Common myeloid progenitor, CD34-positive (primary cell): ENCODE data around the gene CERS3. TPM values are rescaled to one million over a fixed set of nuclear protein-coding genes. Genes with fewer than 3 reads are reported as not detected.

Experiments
- CTCF ChIA-PET: fragments of 350-600 bp; sonication (Branson Sonifier 250); formaldehyde crosslinking; loops from one replicate; lab custom pipeline; 2021; ENCODE audit warnings: antibody characterized with exemption; lab: Charles Lee
- POLR2A ChIA-PET: fragments of 350-600 bp; sonication (Branson Sonifier 250); formaldehyde crosslinking; loops from one replicate; lab custom pipeline; 2021; ENCODE audit warnings: antibody characterized with exemption; lab: Charles Lee
- DNase-seq, 3 donors: peaks; one replicate each; pipeline versions ENCODE4 v3.0.0 to v3.0.0-alpha.2; 2013
- H3K27ac ChIP-seq, 2 experiments: 1 replicate in 1 of 2; 2 replicates in 1 of 2; pipeline ENCODE4 v1.7.0; 2013; ENCODE audit warnings: inconsistent platforms in 2 of 2, low read length in 2 of 2, mild to moderate bottlenecking in 2 of 2, low read depth in 1 of 2, moderate library complexity in 1 of 2; ENCODE audit not compliant: severe bottlenecking in 2 of 2, insufficient read depth in 1 of 2, poor library complexity in 1 of 2
- H3K27me3 ChIP-seq, 5 experiments: replicated peaks in 2 of 5; 1 replicate in 3 of 5; 2 replicates in 2 of 5; pipeline versions ENCODE4 v1.6.1 to v1.7.0; 2013; ENCODE audit warnings: low read length in 4 of 5, mild to moderate bottlenecking in 2 of 5, moderate library complexity in 2 of 5, inconsistent platforms in 1 of 5; ENCODE audit not compliant: insufficient read depth in 5 of 5, control insufficient read depth in 4 of 5
- H3K36me3 ChIP-seq, 4 experiments: 1 replicate in 2 of 4; 2 replicates in 2 of 4; pipeline versions ENCODE4 v1.6.1 to v1.7.0; 2013; ENCODE audit warnings: low read length in 3 of 4, control low read depth in 1 of 4, mild to moderate bottlenecking in 1 of 4; ENCODE audit not compliant: control insufficient read depth in 4 of 4, insufficient read depth in 4 of 4
- H3K4me1 ChIP-seq, 4 experiments: 1 replicate in 3 of 4; 2 replicates in 1 of 4; pipeline versions ENCODE4 v1.6.1 to v1.7.1; 2013; ENCODE audit warnings: low read length in 3 of 4, mild to moderate bottlenecking in 3 of 4, control low read depth in 1 of 4, inconsistent platforms in 1 of 4, moderate library complexity in 1 of 4; ENCODE audit not compliant: control insufficient read depth in 4 of 4, insufficient read depth in 4 of 4; ENCODE audit errors: control extremely low read depth in 1 of 4
- H3K4me3 ChIP-seq, 7 experiments: 1 replicate in 4 of 7; 2 replicates in 3 of 7; pipeline versions ENCODE4 v1.5.1 to v1.7.0; 2013; ENCODE audit warnings: mild to moderate bottlenecking in 7 of 7, low read length in 6 of 7, moderate library complexity in 6 of 7, inconsistent platforms in 2 of 7, low read depth in 2 of 7, control low read depth in 1 of 7; ENCODE audit not compliant: insufficient read depth in 4 of 7, control insufficient read depth in 1 of 7; ENCODE audit errors: extremely low read depth in 1 of 7
- H3K9me3 ChIP-seq, 5 experiments: 1 replicate in 4 of 5; 2 replicates in 1 of 5; pipeline versions ENCODE4 v1.6.1 to v1.7.1; 2013; ENCODE audit warnings: low read length in 4 of 5, mild to moderate bottlenecking in 2 of 5, inconsistent platforms in 1 of 5, low read depth in 1 of 5, moderate library complexity in 1 of 5; ENCODE audit not compliant: control insufficient read depth in 4 of 5, insufficient read depth in 2 of 5; ENCODE audit errors: control extremely low read depth in 1 of 5
- WGBS: methylation state at CpG from one replicate; pipeline ENCODE4 v1.1.5; 2013; ENCODE audit not compliant: insufficient coverage; 5-methylcytosine and 5-hydroxymethylcytosine counted together
- polyA plus RNA-seq: library from polyadenylated mRNA; unstranded; fragments of 120-200 nt; gene quantifications from one replicate; pipeline ENCODE4 v1.2.1, GENCODE V29; 2013

Gene CERS3
- polyA plus RNA-seq, result not detected

DNA sequence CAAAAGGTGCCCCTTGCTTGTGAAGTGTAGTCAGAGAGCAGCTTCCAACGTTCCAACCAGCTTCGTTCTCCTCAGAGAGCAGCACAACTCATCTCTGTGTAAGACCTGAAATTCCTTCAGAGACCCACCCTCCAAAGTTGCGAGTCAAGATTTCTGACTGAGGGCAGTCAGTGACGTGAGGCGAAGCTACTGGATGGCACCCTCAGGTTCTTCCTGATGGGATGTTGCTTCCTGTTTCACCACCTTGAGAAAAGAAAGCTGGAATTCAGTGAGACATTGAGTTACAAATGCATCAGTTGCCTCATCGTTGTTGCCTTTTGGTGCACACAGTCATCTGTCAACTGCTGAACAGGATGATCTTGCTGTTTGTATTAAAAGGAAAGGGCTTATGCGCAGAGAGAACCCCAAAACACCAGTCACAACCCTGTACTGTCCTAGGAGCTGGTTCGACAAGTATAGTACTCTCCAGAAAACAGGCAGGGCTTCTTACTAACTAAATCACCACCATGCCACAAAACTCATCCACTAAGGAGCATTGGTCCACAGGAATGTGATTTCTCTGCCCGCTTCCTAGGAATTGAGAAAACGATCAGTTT, at the start of gene CERS3:
CERS3 (minus strand) TSS at position 118 of the 596 bp plus-strand sequence. CDS start 27,101 bp downstream, outside the sequence.
- POLR2A ChIA-PET, result interaction anchor here (0.7 kb wide), 1 partner anchor 1330 kb away, joined by 3 read pairs; no protein-coding TSS in a partner anchor
- DNase-seq, result no peak
- Histone ChIP-seq H3K4me1 (no peaks in the 10 kb centered on the region), H3K27ac (no peak within 1 kb of the TSS), H3K27me3 (peaks cover 2 to 50% (median 13%) of the 10 kb centered on the region in 5 experiments), H3K4me3 (no peak within 1 kb of the TSS), H3K9me3 (peaks cover 0 to 3% (median 0%) of the 10 kb centered on the region in 5 experiments), H3K36me3 (no peaks in the 10 kb centered on the region)
- WGBS, result 97% methylated on average over 9 of the region's 10 CpGs
- CTCF ChIA-PET, result no interaction called here

DNA sequence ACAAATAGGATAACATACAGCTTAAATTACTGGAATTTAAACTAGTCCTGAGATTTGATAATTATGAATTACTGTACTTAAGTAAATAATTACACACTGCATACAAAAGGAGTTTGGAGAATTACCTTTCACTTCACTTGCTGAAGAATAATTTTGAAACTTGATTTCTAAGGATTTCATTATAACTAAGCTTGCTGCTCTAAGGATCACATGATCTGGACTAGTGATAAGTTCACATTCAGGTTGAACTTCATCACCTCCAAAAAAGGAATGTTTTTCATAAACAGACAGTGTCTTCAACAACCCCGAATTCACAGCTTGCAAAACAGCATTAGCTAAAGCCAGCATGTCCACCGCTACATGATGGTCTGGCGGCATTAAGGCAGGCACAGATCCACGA, 44.8 kb upstream of the CERS3 start:
- 95% methylated on average over 3 of the region's 4 CpGs for WGBS
- no peak overlapping the region for H3K27ac ChIP-seq
- ChIA-PET CTCF (interaction anchor here (0.7 to 3.2 kb wide), 8 partner anchors 10 to 645 kb away, joined by 3 to 8 read pairs (median 6); no protein-coding TSS in a partner anchor), POLR2A (no interaction called here)
- H3K4me1 ChIP-seq, result no peaks in the 10 kb centered on the region
- no peaks in the 10 kb centered on the region for H3K9me3 ChIP-seq
- H3K36me3 ChIP-seq, result peaks cover 3 to 36% (median 20%) of the 10 kb centered on the region in 4 experiments
- H3K27me3 ChIP-seq, result no peaks in the 10 kb centered on the region
- H3K4me3 ChIP-seq, result no peak overlapping the region
- no peak for DNase-seq

GRCh38 chr15:100572362-100572983, 43.7 kb upstream of the CERS3 start:
- no peaks in the 10 kb centered on the region for H3K4me1 ChIP-seq
- ChIA-PET CTCF (interaction anchor here (1.0 to 3.2 kb wide), 8 partner anchors 9 to 644 kb away, joined by 3 to 8 read pairs (median 6); partner anchors contain the start of genes ADAMTS17, ASB7 and LINS1), POLR2A (no interaction called here)
- DNase-seq, result peak; percentile 26 to 62 (median 60)
- H3K4me3 ChIP-seq, result no peak overlapping the region
- no peaks in the 10 kb centered on the region for H3K27me3 ChIP-seq
- H3K9me3 ChIP-seq, result no peaks in the 10 kb centered on the region
- 100% methylated on average over 2 of the region's 4 CpGs for WGBS
- H3K27ac ChIP-seq, result no peak overlapping the region
- H3K36me3 ChIP-seq, result peaks cover 3 to 36% (median 20%) of the 10 kb centered on the region in 4 experiments

- ChIA-PET POLR2A (no interaction called here), CTCF (interaction anchor here (0.8 to 3.2 kb wide), 7 partner anchors 8 to 230 kb away, joined by 3 to 8 read pairs (median 5); partner anchors contain the start of genes ADAMTS17, ASB7 and LINS1)
- Histone ChIP-seq H3K27ac (no peak overlapping the region), H3K4me3 (no peak overlapping the region), H3K36me3 (peaks cover 4 to 36% (median 20%) of the 10 kb centered on the region in 4 experiments), H3K4me1 (no peaks in the 10 kb centered on the region), H3K27me3 (no peaks in the 10 kb centered on the region), H3K9me3 (no peaks in the 10 kb centered on the region)
- WGBS, result 94% methylated on average over 6 of the region's 6 CpGs
- no peak for DNase-seq
Measured at GRCh38 chr15:100571592-100572167, 42.9 kb upstream of the CERS3 start.

DNA sequence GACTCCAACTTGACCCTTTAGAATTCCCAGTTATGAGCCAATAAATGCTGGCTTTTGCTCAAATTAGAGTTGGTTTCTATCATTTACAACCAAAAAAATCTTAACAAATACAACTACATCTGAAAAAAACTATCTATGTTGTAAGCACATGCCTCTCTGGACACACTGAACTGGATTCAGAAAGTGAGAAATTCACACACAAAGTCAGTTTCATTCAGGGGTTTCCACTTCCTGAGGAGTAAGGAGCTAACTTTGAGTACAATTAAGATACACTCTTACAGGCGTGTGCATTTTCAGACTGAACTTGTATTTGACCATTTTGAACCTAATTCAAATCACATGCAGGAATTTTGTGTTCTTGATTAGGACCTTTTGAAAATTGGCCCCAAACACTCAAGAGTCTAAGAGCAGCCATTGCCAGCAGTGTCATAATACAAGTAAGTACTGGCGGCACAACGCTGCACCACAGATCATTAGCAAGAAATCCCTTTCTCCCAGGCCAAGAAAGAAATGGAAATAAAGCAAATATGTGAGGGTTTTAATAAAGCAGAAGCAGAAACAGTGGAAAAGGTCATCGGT, 42.1 kb upstream of the CERS3 start:
- POLR2A ChIA-PET, result no interaction called here
- no peak overlapping the region for H3K27ac ChIP-seq

GRCh38 chr15:100570275-100570674, 41.5 kb upstream of the CERS3 start:
- Histone ChIP-seq H3K9me3 (no peaks in the 10 kb centered on the region), H3K4me3 (no peak overlapping the region), H3K27me3 (no peaks in the 10 kb centered on the region), H3K36me3 (peaks cover 6 to 36% (median 20%) of the 10 kb centered on the region in 4 experiments), H3K27ac (no peak overlapping the region), H3K4me1 (no peaks in the 10 kb centered on the region)
- CTCF ChIA-PET, result interaction anchor here (1.1 to 1.5 kb wide), 2 partner anchors 20 to 227 kb away, joined by 3 read pairs; no protein-coding TSS in a partner anchor
- no CpG with 5 or more reads among the region's 3 CpGs for WGBS
- POLR2A ChIA-PET, result no interaction called here
- DNase-seq, result no peak

More for the DNA sequence above, 42.1 kb upstream of the CERS3 start:
- DNase-seq, result no peak
- H3K9me3 ChIP-seq, result no peaks in the 10 kb centered on the region
- 100% methylated on average over 1 of the region's 4 CpGs for WGBS
- H3K27me3 ChIP-seq, result no peaks in the 10 kb centered on the region
- peaks cover 6 to 36% (median 20%) of the 10 kb centered on the region in 4 experiments for H3K36me3 ChIP-seq
- no peaks in the 10 kb centered on the region for H3K4me1 ChIP-seq
- H3K4me3 ChIP-seq, result no peak overlapping the region
- CTCF ChIA-PET, result interaction anchor here (0.8 to 1.5 kb wide), 3 partner anchors 19 to 228 kb away, joined by 3 to 4 read pairs (median 3); no protein-coding TSS in a partner anchor
